Activated naive CD4-positive, alpha-beta T cell treated with anti-CD3 and anti-CD28 coated beads for 36 hours (primary cell): ENCODE data around the gene PPP1R13L. TPM values are rescaled to one million over a fixed set of nuclear protein-coding genes. Genes with fewer than 3 reads are reported as not detected.

Source experiments
- CTCF ChIA-PET: fragments of 350-600 bp; sonication (Branson Sonifier 250); formaldehyde crosslinking; loops from one replicate; lab custom pipeline; 2021; ENCODE audit warnings: antibody characterized with exemption; lab: Charles Lee
- DNase-seq: peaks from one replicate; pipeline ENCODE4 v3.0.0-alpha.2; 2020
- H3K27ac Mint-ChIP-seq: one replicate; pipeline ENCODE4 v1.8.0; 2021; ENCODE audit warnings: mild to moderate bottlenecking, mixed read lengths
- H3K27me3 Mint-ChIP-seq: one replicate; pipeline ENCODE4 v1.8.0; 2021; ENCODE audit warnings: low read depth, mixed read lengths
- H3K36me3 Mint-ChIP-seq: one replicate; pipeline ENCODE4 v1.8.0; 2021; ENCODE audit warnings: low read depth, mixed read lengths
- H3K4me1 Mint-ChIP-seq: one replicate; pipeline ENCODE4 v1.8.0; 2021; ENCODE audit warnings: low read depth, mixed read lengths
- H3K4me3 Mint-ChIP-seq: one replicate; pipeline ENCODE4 v1.8.0; 2021; ENCODE audit warnings: mild to moderate bottlenecking, moderate library complexity, mixed read lengths
- H3K9me3 Mint-ChIP-seq: one replicate; pipeline ENCODE4 v1.8.0; 2021; ENCODE audit warnings: mixed read lengths
- intact Hi-C: fragments of 100-400 bp; cut with micrococcal nuclease; formaldehyde crosslinking; loops from one replicate; pipeline ENCODE4 v1.15.1; 2023
- total RNA-seq, 2 experiments: library from RNA; stranded (reverse); gene quantifications; one replicate each; pipeline ENCODE4 v1.2.3, GENCODE V29; 2021

PPP1R13L gene, protein sequence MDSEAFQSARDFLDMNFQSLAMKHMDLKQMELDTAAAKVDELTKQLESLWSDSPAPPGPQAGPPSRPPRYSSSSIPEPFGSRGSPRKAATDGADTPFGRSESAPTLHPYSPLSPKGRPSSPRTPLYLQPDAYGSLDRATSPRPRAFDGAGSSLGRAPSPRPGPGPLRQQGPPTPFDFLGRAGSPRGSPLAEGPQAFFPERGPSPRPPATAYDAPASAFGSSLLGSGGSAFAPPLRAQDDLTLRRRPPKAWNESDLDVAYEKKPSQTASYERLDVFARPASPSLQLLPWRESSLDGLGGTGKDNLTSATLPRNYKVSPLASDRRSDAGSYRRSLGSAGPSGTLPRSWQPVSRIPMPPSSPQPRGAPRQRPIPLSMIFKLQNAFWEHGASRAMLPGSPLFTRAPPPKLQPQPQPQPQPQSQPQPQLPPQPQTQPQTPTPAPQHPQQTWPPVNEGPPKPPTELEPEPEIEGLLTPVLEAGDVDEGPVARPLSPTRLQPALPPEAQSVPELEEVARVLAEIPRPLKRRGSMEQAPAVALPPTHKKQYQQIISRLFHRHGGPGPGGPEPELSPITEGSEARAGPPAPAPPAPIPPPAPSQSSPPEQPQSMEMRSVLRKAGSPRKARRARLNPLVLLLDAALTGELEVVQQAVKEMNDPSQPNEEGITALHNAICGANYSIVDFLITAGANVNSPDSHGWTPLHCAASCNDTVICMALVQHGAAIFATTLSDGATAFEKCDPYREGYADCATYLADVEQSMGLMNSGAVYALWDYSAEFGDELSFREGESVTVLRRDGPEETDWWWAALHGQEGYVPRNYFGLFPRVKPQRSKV
- 1 to 10 TPM; 4.0 to 4.8 TPM for total RNA-seq

DNA sequence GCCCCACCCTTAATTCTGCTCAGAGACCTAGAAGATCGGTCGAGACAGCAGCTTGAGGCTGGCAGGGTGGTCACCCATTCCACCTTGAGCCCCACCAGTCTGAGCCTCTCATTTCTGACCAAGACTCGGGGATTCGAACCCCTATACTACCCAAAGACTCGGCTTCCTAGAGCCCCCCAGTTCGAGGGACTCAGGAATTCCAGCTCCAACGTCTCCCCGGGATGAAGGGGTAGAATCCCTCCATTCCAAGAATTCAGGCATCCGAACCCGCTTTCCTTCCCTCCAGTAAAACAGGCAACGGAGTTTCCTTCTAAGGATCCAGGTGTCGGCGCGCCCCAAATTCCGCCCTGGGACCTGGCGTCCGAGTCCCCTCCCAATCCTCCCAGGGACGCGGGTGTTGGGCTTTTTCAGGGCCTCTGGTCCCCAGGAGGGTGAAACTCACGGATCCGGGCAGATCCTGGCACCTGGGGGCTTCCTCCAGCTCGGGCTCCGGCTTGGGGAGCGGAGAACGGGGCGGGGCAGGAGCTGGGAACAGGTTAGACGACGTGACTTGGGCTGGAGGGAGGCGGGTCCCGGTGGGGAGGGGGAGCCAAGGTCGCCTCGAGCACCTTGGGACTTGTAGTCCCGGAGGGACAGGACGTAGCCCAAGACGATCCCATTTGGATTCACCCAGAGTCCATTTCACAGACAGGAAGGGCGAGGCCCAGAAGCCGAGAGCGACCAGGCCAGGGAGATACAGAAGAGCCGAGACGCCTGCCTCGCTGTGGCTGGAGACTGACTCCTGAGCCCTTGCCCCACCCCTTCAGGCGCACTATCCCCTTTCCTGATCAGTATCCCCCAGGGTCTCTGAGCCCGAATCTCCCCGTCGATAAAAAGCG is at the start of gene PPP1R13L:
TSS of gene PPP1R13L (minus strand) at position 513 of the 878 bp plus-strand sequence. CDS start 6,751 bp downstream, outside the sequence.
- H3K27me3 Mint-ChIP-seq: peaks cover 37% of the 10 kb centered on the region
- peak; percentile 71 for DNase-seq
- CTCF ChIA-PET: interaction anchor here (0.9 to 1.8 kb wide), 3 partner anchors 18 to 80 kb away, joined by 4 to 6 read pairs (median 4); partner anchors contain the start of gene ERCC1
- intact Hi-C loops: loop anchor here (1.0 kb wide), 4 partner anchors 34 to 81 kb away; partner anchors contain the start of gene ERCC2
- peak within 1 kb of the TSS; percentile 93 for H3K27ac Mint-ChIP-seq
- no peaks in the 10 kb centered on the region for H3K9me3 Mint-ChIP-seq
- peak within 1 kb of the TSS; percentile 93 for H3K4me3 Mint-ChIP-seq
- peaks cover 41% of the 10 kb centered on the region for H3K4me1 Mint-ChIP-seq
- peaks cover 14% of the 10 kb centered on the region for H3K36me3 Mint-ChIP-seq

DNA sequence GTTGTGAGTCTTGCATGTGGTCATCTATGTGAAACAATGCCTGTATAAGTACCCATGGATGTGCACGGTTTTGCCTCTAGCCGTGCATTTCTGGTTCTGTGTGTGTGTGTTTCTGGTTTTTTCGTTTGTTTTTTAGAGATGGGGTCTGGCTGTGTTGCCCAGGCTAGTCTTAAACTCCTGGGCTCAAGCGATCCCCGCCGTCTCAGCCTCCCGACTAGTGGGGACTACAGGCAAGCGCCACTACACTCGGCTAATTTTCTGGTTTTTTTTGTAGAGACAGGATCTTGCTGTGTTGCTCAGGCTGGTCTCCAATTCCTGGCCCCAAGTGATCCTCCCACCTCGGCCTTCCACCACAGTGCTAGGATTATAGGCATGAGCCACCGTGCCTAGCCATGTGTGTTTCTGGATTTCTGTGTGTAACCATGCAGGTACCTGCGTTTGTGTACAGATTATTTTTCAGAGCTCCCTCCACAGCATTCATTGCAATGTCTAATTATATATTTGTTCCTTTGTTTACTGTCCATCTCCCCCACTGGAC is 47.0 kb upstream of the PPP1R13L start:
- CTCF ChIA-PET: interaction anchor here (1.3 to 2.9 kb wide), 3 partner anchors 12 to 33 kb away, joined by 3 to 9 read pairs (median 4); partner anchors contain the start of gene FOSB
- Mint-ChIP-seq H3K36me3 (no peaks in the 10 kb centered on the region), H3K9me3 (no peaks in the 10 kb centered on the region), H3K4me3 (peak overlapping the region; percentile 65), H3K4me1 (peaks cover 36% of the 10 kb centered on the region), H3K27ac (no peak overlapping the region), H3K27me3 (no peaks in the 10 kb centered on the region)
- intact Hi-C loops: loop anchor here (2.0 kb wide), 1 partner anchor 217 kb away; the partner anchor contains the start of gene GIPR
- no peak for DNase-seq

DNA sequence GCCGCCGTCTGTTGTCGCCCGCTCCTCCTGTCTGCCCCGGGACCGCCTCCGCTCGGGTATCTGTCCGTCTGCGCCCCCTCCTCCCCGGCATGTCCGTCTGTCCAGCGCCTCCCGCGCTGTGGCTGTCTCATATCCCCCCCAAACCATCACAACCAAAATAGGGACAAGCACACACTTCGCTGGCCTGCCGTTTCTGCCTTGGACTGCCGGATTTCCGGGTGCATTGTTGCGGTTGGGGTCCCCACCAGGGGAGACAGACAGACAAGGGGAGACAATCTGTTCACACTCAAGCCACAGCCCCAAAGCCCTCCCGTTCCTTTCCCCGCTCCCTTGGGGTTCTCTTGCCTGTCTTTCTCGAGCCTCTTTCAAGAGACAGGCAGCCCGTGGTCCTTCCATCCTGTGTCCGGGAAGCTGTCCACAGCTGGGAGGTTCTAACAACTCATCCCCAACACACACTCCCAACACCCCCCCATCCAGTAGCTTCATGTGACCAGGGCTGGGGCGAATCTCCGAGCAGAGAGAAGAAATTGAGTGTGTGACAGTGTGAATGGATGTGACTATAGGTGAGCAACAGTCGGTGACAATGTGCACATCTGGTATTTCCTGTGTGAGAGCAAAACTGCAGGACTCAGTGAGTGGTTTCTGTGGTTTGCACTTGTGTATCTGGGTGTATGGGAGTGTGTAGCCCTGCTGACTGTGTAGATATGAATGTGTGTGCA is 46.4 kb upstream of the PPP1R13L start:
- Mint-ChIP-seq H3K9me3 (no peaks in the 10 kb centered on the region), H3K27me3 (no peaks in the 10 kb centered on the region), H3K36me3 (no peaks in the 10 kb centered on the region), H3K27ac (no peak overlapping the region), H3K4me3 (peak overlapping the region; percentile 65), H3K4me1 (peaks cover 33% of the 10 kb centered on the region)
- CTCF ChIA-PET: interaction anchor here (2.9 kb wide), 1 partner anchor 12 kb away, joined by 9 read pairs; no protein-coding TSS in a partner anchor
- peak; percentile 50 for DNase-seq
- intact Hi-C loops: loop anchor here (2.0 kb wide), 1 partner anchor 218 kb away; the partner anchor contains the start of gene GIPR

DNA sequence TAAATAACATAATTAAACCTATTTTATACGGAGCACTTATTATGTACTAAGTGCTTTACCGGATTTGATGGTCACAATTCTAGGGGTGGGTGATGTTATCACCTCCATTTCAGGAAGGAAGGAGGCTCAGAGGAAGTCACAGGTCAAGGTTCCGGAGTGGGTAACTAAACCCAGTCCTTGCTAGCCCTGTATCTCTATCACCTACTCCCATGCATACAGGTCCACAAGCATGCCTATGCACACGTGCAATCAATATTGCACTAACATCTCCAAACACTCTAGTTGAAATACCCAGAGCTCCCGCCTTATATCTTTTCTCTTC is 45.1 kb upstream of the PPP1R13L start:
- H3K27me3 Mint-ChIP-seq: no peaks in the 10 kb centered on the region
- H3K4me1 Mint-ChIP-seq: peaks cover 22% of the 10 kb centered on the region
- peak overlapping the region; percentile 89 for H3K27ac Mint-ChIP-seq
- DNase-seq: peak; percentile 15
- CTCF ChIA-PET: interaction anchor here (1.4 to 17.6 kb wide), 3 partner anchors 11 to 35 kb away, joined by 5 to 351 read pairs (median 16); partner anchors contain the start of gene FOSB
- no peaks in the 10 kb centered on the region for H3K36me3 Mint-ChIP-seq
- intact Hi-C loops: loop anchor here (1.0 to 2.0 kb wide), 4 partner anchors 8 to 219 kb away; partner anchors contain the start of gene GIPR
- peak overlapping the region; percentile 94 for H3K4me3 Mint-ChIP-seq
- no peaks in the 10 kb centered on the region for H3K9me3 Mint-ChIP-seq

DNA sequence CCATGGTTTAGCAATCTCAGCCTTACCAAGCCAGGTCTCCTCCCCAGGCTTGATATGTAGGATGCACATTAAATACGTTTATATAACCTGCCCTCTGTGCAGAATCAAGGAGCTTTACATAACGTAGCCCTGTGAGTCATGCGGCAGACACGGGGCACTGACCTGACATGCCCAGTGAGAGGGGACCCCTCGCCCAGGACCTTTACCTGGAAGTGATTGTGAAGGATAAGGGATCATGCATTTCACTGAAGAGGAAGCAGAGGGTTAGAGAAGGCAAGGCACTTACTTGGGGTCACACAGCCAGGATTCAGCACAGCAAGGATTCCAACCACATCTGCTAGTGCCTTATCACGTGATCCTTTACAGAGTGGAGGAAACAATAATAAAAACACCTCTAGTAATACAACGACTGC is 44.0 kb upstream of the PPP1R13L start:
- H3K27ac Mint-ChIP-seq: peak overlapping the region; percentile 12
- peaks cover 31% of the 10 kb centered on the region for H3K4me1 Mint-ChIP-seq
- H3K36me3 Mint-ChIP-seq: no peaks in the 10 kb centered on the region
- H3K9me3 Mint-ChIP-seq: no peaks in the 10 kb centered on the region
- no peaks in the 10 kb centered on the region for H3K27me3 Mint-ChIP-seq
- peak overlapping the region; percentile 29 for H3K4me3 Mint-ChIP-seq
- intact Hi-C loops: loop anchor here (10.0 kb wide), 1 partner anchor 196 kb away; no protein-coding TSS in a partner anchor
- CTCF ChIA-PET: interaction anchor here (0.7 to 17.6 kb wide), 4 partner anchors 9 to 36 kb away, joined by 3 to 351 read pairs (median 10); partner anchors contain the start of gene FOSB
- no peak for DNase-seq

DNA sequence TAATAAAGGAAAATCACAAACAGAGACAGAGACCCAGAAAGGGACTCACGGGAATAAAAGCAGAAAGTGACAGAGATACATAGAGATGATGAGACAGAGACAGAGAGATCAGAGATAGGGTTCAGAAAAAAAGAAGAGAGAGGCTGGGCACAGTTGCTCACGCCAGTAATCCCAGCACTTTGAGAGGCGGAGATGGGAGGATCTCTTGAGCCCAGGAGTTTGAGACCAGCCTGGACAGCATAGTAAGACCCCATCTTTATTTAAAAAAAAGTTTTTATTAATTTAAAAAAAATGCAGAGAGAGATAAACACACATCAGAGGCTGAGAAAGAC is 43.5 kb upstream of the PPP1R13L start:
- Mint-ChIP-seq H3K4me3 (no peak overlapping the region), H3K27ac (no peak overlapping the region), H3K36me3 (no peaks in the 10 kb centered on the region), H3K9me3 (no peaks in the 10 kb centered on the region), H3K4me1 (peaks cover 33% of the 10 kb centered on the region), H3K27me3 (no peaks in the 10 kb centered on the region)
- DNase-seq: no peak
- intact Hi-C loops: loop anchor here (10.0 kb wide), 1 partner anchor 196 kb away; no protein-coding TSS in a partner anchor
- CTCF ChIA-PET: interaction anchor here (3.3 to 17.6 kb wide), 2 partner anchors 9 to 27 kb away, joined by 16 to 351 read pairs; partner anchors contain the start of gene FOSB

DNA sequence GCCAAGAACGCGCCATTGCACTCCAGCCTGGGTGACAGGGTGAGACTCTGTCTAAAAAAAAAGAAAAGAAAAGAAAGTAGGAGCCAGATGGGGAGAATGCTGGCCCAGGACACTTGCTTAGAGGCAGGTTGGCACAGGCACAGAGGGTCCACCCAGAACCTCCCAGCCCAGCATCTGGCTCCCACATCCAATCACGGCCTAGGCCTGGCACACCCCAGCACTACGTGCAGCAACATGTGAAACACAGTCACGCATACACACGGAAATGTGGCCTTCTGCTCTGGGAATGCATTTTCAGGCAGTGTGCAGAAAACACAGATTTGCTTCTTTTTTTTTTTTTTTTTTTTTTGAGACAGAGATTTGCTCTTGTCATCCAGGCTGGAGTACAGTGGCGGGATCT is 42.1 kb upstream of the PPP1R13L start:
- H3K27ac Mint-ChIP-seq: no peak overlapping the region
- H3K9me3 Mint-ChIP-seq: no peaks in the 10 kb centered on the region
- DNase-seq: no peak
- CTCF ChIA-PET: interaction anchor here (0.7 to 17.6 kb wide), 5 partner anchors 12 to 182 kb away, joined by 3 to 351 read pairs (median 5); partner anchors contain the start of gene FOSB
- intact Hi-C loops: loop anchor here (1.0 to 10.0 kb wide), 2 partner anchors 20 to 198 kb away; partner anchors contain the start of gene FOSB
- no peak overlapping the region for H3K4me3 Mint-ChIP-seq
- no peaks in the 10 kb centered on the region for H3K27me3 Mint-ChIP-seq
- no peaks in the 10 kb centered on the region for H3K36me3 Mint-ChIP-seq
- peaks cover 42% of the 10 kb centered on the region for H3K4me1 Mint-ChIP-seq

DNA sequence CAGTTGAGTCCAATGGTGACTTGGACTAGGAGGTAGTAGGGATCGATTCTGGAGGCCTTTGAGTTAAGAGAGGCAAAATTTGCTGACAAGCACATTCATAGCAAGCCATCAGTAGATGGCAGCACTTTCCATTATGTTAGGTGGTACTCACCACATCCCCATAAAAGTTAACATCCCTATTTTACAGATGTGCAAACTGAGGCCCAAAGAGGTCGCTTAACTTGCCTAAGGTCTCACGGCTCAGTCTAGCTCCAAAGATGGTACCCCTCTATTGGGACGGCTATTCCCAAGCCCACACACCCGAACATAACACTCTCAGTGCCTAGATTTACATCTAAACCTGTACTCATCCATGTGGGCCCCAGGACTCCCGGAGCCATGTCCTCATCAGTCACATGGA is 41.4 kb upstream of the PPP1R13L start:
- Mint-ChIP-seq H3K9me3 (no peaks in the 10 kb centered on the region), H3K27ac (no peak overlapping the region), H3K36me3 (no peaks in the 10 kb centered on the region), H3K27me3 (no peaks in the 10 kb centered on the region), H3K4me1 (peaks cover 35% of the 10 kb centered on the region), H3K4me3 (no peak overlapping the region)
- DNase-seq: peak; percentile 32
- CTCF ChIA-PET: interaction anchor here (0.7 to 17.6 kb wide), 5 partner anchors 9 to 55 kb away, joined by 3 to 351 read pairs (median 3); partner anchors contain the start of gene FOSB
- intact Hi-C loops: loop anchor here (1.0 to 10.0 kb wide), 2 partner anchors 21 to 199 kb away; partner anchors contain the start of gene FOSB

DNA sequence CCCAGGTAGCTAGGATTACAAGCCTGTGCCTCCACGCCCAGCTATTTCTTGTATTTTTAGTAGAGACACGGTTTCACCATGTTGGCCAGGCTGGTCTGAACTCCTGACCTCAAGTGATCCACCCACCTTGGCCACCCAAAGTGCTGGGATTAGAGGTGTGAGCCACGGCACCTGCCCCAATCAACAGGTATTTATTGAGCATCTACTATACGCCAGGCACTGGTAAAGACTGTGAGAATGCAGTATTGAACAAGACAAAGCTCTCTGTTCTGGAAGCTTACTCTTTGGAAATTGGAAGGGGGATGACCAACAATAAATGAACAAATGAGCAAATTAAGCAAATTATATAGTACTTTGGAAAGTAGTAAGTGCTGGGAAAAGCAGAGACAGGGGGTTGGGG is 40.3 kb upstream of the PPP1R13L start:
- CTCF ChIA-PET: interaction anchor here (0.6 to 17.6 kb wide), 8 partner anchors 8 to 1700 kb away, joined by 3 to 351 read pairs (median 3); partner anchors contain the start of gene FOSB
- no peaks in the 10 kb centered on the region for H3K27me3 Mint-ChIP-seq
- intact Hi-C loops: loop anchor here (10.0 kb wide), 1 partner anchor 200 kb away; no protein-coding TSS in a partner anchor
- H3K4me1 Mint-ChIP-seq: peaks cover 37% of the 10 kb centered on the region
- H3K27ac Mint-ChIP-seq: no peak overlapping the region
- no peaks in the 10 kb centered on the region for H3K36me3 Mint-ChIP-seq
- no peaks in the 10 kb centered on the region for H3K9me3 Mint-ChIP-seq
- DNase-seq: no peak
- H3K4me3 Mint-ChIP-seq: no peak overlapping the region
